ENCODE data around the gene LIPE. TPM values are rescaled to one million over a fixed set of nuclear protein-coding genes. Genes with fewer than 3 reads are reported as not detected.

Gene LIPE
- total and polyA plus RNA-seq, 2 experiments from 2014 or later, result 5.8 to 10.9 TPM

DNA sequence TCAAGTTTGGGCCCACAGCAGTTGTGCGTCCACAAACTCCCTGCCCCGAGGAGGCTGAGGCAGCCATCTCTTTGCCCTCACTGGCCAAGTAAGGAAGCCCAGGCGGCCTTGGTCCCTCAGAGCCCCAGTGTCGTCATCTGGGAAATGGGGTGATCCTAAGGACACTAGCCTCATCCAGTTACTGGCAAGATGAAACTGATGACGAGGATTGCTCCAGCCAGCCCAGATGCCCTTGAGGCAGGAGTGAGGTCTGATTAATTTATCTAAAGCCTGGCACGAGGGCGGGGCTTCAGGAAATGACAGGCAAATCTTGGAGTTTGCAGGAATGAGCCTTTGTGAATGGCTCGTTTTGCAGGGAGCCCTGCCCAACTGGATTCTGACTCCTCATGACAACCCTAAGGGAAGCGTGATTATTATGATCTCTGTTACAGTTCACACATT, 5.6 kb downstream of the LIPE start:
- H3F3A ChIP-seq (replicated peaks; ENCODE audit: low read depth), result peaks cover 25% of the 10 kb centered on the region
- no peak overlapping the region; the same call in 1 of the 2 replicates for H3K4me2 ChIP-seq
- H3K4me3 ChIP-seq, result no peak overlapping the region
- Mint-ChIP-seq H3K27ac (no peak overlapping the region), H3K9me3 (peaks cover 7% of the 10 kb centered on the region; the same call in 2 of the 3 replicates), H3K4me3 (peak overlapping the region; percentile 94; the same call in 1 of the 3 replicates), H3K27me3 (ENCODE audit: insufficient read depth, low read depth, poor library complexity) (peaks cover 66% of the 10 kb centered on the region), H3K36me3 (ENCODE audit: low read depth) (peaks cover 10% of the 10 kb centered on the region; the same call in 2 of the 3 replicates), H3K4me1 (peaks cover 30% of the 10 kb centered on the region)
- H4K20me1 ChIP-seq (replicated peaks; ENCODE audit: insufficient read depth), result peaks cover 18% of the 10 kb centered on the region; the same call in 1 of the 2 replicates
- no peak overlapping the region for H2AFZ ChIP-seq
- H3K79me2 ChIP-seq (replicated peaks; ENCODE audit: insufficient read depth), result no peaks in the 10 kb centered on the region
- no peak overlapping the region for H3K27ac ChIP-seq (ENCODE audit: low read depth)
- peaks cover 4% of the 10 kb centered on the region; the same call in 1 of the 2 replicates for H3K9me2 ChIP-seq (ENCODE audit: insufficient read depth)
- TF ChIP-seq, protein P1, sequence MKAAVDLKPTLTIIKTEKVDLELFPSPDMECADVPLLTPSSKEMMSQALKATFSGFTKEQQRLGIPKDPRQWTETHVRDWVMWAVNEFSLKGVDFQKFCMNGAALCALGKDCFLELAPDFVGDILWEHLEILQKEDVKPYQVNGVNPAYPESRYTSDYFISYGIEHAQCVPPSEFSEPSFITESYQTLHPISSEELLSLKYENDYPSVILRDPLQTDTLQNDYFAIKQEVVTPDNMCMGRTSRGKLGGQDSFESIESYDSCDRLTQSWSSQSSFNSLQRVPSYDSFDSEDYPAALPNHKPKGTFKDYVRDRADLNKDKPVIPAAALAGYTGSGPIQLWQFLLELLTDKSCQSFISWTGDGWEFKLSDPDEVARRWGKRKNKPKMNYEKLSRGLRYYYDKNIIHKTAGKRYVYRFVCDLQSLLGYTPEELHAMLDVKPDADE (IDR thresholded peaks at IDR 0.05), result no peak
- peaks cover 39% of the 10 kb centered on the region for H3K27me3 ChIP-seq (ENCODE audit: insufficient read depth)
- no peak for ATAC-seq
- H3K4me1 ChIP-seq (ENCODE audit: insufficient read depth), result peaks cover 5% of the 10 kb centered on the region; the same call in 1 of the 2 replicates
- DNase-seq (ENCODE audit: low spot score), result no peak
- H3K36me3 ChIP-seq (ENCODE audit: insufficient read depth), result no peaks in the 10 kb centered on the region

DNA sequence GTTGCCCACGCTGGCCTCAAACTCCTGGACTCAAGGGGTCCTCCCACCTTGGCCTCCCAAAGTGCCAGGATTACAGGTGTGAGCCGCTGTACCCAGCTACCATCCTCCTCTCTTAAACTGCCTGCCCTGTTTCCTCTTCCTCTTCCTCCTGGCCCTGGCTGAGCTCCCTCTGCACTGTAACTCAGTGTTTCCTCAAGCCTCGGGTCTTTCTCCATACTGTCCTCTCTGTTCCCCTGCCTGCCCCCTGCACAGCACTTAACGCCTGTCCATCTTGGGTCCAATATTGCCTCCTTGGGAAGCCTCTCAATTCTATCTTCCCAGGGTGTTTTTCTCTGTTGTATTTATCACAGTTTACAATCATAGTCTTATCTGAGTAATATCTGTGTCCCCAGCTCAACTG, 6.1 kb downstream of the LIPE start:
- no peak for ATAC-seq
- peaks cover 4% of the 10 kb centered on the region; the same call in 1 of the 2 replicates for H3K9me2 ChIP-seq (ENCODE audit: insufficient read depth)
- no peaks in the 10 kb centered on the region for H3K36me3 ChIP-seq (ENCODE audit: insufficient read depth)
- peaks cover 7% of the 10 kb centered on the region; the same call in 2 of the 3 replicates for H3K9me3 Mint-ChIP-seq
- peaks cover 34% of the 10 kb centered on the region for H3K27me3 ChIP-seq (ENCODE audit: insufficient read depth)
- no peak overlapping the region for H2AFZ ChIP-seq
- H3K4me3 Mint-ChIP-seq, result no peak overlapping the region; the same call in 2 of the 3 replicates
- H3K36me3 Mint-ChIP-seq (ENCODE audit: low read depth), result peaks cover 10% of the 10 kb centered on the region; the same call in 2 of the 3 replicates
- no peaks in the 10 kb centered on the region for H3K79me2 ChIP-seq (replicated peaks; ENCODE audit: insufficient read depth)
- no peak overlapping the region for H3K4me3 ChIP-seq
- H3K4me1 Mint-ChIP-seq, result peaks cover 30% of the 10 kb centered on the region
- H3K27ac ChIP-seq (ENCODE audit: low read depth), result no peak overlapping the region
- peaks cover 5% of the 10 kb centered on the region; the same call in 1 of the 2 replicates for H3K4me1 ChIP-seq (ENCODE audit: insufficient read depth)
- H3K27ac Mint-ChIP-seq, result no peak overlapping the region
- H3K27me3 Mint-ChIP-seq (ENCODE audit: insufficient read depth, low read depth, poor library complexity), result peaks cover 61% of the 10 kb centered on the region
- peaks cover 18% of the 10 kb centered on the region; the same call in 1 of the 2 replicates for H4K20me1 ChIP-seq (replicated peaks; ENCODE audit: insufficient read depth)
- peaks cover 25% of the 10 kb centered on the region for H3F3A ChIP-seq (replicated peaks; ENCODE audit: low read depth)
- H3K4me2 ChIP-seq, result no peak overlapping the region
- DNase-seq (ENCODE audit: low spot score), result no peak
- TF ChIP-seq ZNF331 (CRISPR knock-in tag; IDR thresholded peaks at IDR 0.05; ENCODE audit: low read depth) (no peak), STAT1 (IDR thresholded peaks at IDR 0.05; ENCODE audit: unreplicated experiment) (no peak), EZH2phosphoT487 (IDR thresholded peaks at IDR 0.05; ENCODE audit: unreplicated experiment) (no peak), CREB1 (CRISPR knock-in tag; IDR thresholded peaks at IDR 0.05; ENCODE audit: low read depth) (no peak), NANOG (IDR thresholded peaks at IDR 0.05; ENCODE audit: borderline replicate concordance) (no peak), EZH2 (IDR thresholded peaks at IDR 0.05; ENCODE audit: low read depth, unreplicated experiment) (no peak), ZNF114 (CRISPR knock-in tag; IDR thresholded peaks at IDR 0.05) (no peak), POLR2AphosphoS5 (IDR thresholded peaks at IDR 0.05; ENCODE audit: low read depth) (no peak)
- TF ChIP-seq, protein P2, sequence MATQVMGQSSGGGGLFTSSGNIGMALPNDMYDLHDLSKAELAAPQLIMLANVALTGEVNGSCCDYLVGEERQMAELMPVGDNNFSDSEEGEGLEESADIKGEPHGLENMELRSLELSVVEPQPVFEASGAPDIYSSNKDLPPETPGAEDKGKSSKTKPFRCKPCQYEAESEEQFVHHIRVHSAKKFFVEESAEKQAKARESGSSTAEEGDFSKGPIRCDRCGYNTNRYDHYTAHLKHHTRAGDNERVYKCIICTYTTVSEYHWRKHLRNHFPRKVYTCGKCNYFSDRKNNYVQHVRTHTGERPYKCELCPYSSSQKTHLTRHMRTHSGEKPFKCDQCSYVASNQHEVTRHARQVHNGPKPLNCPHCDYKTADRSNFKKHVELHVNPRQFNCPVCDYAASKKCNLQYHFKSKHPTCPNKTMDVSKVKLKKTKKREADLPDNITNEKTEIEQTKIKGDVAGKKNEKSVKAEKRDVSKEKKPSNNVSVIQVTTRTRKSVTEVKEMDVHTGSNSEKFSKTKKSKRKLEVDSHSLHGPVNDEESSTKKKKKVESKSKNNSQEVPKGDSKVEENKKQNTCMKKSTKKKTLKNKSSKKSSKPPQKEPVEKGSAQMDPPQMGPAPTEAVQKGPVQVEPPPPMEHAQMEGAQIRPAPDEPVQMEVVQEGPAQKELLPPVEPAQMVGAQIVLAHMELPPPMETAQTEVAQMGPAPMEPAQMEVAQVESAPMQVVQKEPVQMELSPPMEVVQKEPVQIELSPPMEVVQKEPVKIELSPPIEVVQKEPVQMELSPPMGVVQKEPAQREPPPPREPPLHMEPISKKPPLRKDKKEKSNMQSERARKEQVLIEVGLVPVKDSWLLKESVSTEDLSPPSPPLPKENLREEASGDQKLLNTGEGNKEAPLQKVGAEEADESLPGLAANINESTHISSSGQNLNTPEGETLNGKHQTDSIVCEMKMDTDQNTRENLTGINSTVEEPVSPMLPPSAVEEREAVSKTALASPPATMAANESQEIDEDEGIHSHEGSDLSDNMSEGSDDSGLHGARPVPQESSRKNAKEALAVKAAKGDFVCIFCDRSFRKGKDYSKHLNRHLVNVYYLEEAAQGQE (IDR thresholded peaks at IDR 0.05; ENCODE audit: unreplicated experiment), result no peak
- TF ChIP-seq, protein P3, sequence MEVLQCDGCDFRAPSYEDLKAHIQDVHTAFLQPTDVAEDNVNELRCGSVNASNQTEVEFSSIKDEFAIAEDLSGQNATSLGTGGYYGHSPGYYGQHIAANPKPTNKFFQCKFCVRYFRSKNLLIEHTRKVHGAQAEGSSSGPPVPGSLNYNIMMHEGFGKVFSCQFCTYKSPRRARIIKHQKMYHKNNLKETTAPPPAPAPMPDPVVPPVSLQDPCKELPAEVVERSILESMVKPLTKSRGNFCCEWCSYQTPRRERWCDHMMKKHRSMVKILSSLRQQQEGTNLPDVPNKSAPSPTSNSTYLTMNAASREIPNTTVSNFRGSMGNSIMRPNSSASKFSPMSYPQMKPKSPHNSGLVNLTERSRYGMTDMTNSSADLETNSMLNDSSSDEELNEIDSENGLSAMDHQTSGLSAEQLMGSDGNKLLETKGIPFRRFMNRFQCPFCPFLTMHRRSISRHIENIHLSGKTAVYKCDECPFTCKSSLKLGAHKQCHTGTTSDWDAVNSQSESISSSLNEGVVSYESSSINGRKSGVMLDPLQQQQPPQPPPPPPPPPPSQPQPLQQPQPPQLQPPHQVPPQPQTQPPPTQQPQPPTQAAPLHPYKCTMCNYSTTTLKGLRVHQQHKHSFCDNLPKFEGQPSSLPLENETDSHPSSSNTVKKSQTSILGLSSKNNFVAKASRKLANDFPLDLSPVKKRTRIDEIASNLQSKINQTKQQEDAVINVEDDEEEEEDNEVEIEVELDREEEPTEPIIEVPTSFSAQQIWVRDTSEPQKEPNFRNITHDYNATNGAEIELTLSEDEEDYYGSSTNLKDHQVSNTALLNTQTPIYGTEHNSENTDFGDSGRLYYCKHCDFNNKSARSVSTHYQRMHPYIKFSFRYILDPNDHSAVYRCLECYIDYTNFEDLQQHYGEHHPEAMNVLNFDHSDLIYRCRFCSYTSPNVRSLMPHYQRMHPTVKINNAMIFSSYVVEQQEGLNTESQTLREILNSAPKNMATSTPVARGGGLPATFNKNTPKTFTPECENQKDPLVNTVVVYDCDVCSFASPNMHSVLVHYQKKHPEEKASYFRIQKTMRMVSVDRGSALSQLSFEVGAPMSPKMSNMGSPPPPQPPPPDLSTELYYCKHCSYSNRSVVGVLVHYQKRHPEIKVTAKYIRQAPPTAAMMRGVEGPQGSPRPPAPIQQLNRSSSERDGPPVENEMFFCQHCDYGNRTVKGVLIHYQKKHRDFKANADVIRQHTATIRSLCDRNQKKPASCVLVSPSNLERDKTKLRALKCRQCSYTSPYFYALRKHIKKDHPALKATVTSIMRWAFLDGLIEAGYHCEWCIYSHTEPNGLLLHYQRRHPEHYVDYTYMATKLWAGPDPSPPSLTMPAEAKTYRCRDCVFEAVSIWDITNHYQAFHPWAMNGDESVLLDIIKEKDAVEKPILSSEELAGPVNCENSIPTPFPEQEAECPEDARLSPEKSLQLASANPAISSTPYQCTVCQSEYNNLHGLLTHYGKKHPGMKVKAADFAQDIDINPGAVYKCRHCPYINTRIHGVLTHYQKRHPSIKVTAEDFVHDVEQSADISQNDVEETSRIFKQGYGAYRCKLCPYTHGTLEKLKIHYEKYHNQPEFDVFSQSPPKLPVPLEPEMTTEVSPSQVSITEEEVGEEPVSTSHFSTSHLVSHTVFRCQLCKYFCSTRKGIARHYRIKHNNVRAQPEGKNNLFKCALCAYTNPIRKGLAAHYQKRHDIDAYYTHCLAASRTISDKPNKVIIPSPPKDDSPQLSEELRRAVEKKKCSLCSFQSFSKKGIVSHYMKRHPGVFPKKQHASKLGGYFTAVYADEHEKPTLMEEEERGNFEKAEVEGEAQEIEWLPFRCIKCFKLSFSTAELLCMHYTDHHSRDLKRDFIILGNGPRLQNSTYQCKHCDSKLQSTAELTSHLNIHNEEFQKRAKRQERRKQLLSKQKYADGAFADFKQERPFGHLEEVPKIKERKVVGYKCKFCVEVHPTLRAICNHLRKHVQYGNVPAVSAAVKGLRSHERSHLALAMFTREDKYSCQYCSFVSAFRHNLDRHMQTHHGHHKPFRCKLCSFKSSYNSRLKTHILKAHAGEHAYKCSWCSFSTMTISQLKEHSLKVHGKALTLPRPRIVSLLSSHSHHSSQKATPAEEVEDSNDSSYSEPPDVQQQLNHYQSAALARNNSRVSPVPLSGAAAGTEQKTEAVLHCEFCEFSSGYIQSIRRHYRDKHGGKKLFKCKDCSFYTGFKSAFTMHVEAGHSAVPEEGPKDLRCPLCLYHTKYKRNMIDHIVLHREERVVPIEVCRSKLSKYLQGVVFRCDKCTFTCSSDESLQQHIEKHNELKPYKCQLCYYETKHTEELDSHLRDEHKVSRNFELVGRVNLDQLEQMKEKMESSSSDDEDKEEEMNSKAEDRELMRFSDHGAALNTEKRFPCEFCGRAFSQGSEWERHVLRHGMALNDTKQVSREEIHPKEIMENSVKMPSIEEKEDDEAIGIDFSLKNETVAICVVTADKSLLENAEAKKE (CRISPR knock-in tag; IDR thresholded peaks at IDR 0.05), result no peak

Data from GM23338 (cell line).